CD14-positive monocyte (primary cell): ENCODE results near the gene ALAD. TPM values are rescaled to one million over a fixed set of nuclear protein-coding genes. Genes with fewer than 3 reads are reported as not detected.

ENCODE experiments used
- DNase-seq, 3 donors: peaks; one replicate each; pipeline ENCODE4 v3.0.0-alpha.2; 2011 to 2022
- H2AFZ ChIP-seq: 2 replicates; pipeline ENCODE4 v1.6.0; 2012; ENCODE audit warnings: mild to moderate bottlenecking, low read depth, low read length, inconsistent platforms; ENCODE audit not compliant: insufficient read depth, poor library complexity, severe bottlenecking
- H3K27ac ChIP-seq, 2 donors: 1 replicate in 1 of 2; 2 replicates in 1 of 2; pipeline ENCODE4 v1.5.1; 2012 to 2013; ENCODE audit warnings: low read length in 2 of 2, control low read depth in 1 of 2, inconsistent platforms in 1 of 2, low read depth in 1 of 2, mild to moderate bottlenecking in 1 of 2
- H3K27me3 ChIP-seq, 2 donors: one replicate each; pipeline versions ENCODE4 v1.6.0 to v1.6.1; 2011 to 2013; ENCODE audit warnings: low read length in 2 of 2; ENCODE audit not compliant: control insufficient read depth in 2 of 2, insufficient read depth in 2 of 2
- H3K36me3 ChIP-seq, 2 donors: replicated peaks in 1 of 2; 1 replicate in 1 of 2; 2 replicates in 1 of 2; pipeline versions ENCODE4 v1.5.1 to v1.6.1; 2012 to 2013; ENCODE audit warnings: low read length in 2 of 2, control low read depth in 1 of 2, inconsistent platforms in 1 of 2, mild to moderate bottlenecking in 1 of 2; ENCODE audit not compliant: insufficient read depth in 2 of 2, control insufficient read depth in 1 of 2
- H3K4me1 ChIP-seq, 2 donors: 1 replicate in 1 of 2; 2 replicates in 1 of 2; pipeline versions ENCODE4 v1.5.1 to v1.6.1; 2012 to 2013; ENCODE audit warnings: low read length in 2 of 2, control low read depth in 1 of 2, inconsistent platforms in 1 of 2, mild to moderate bottlenecking in 1 of 2, moderate library complexity in 1 of 2; ENCODE audit not compliant: insufficient read depth in 2 of 2, control insufficient read depth in 1 of 2
- H3K4me2 ChIP-seq: replicated peaks from 2 replicates; pipeline ENCODE3; 2012; ENCODE audit warnings: low read length, moderate library complexity, mild to moderate bottlenecking; ENCODE audit not compliant: poor library complexity, severe bottlenecking; ENCODE audit errors: extremely low read depth
- H3K4me3 ChIP-seq, 3 experiments: fragments of 200-600 bp in 1 of 3; sonication (generic) in 1 of 3; replicated peaks in 1 of 3; 1 replicate in 2 of 3; 2 replicates in 1 of 3; pipeline ENCODE4 v1.5.1; 2011 to 2013; ENCODE audit warnings: low read length in 3 of 3, mild to moderate bottlenecking in 3 of 3, control low read depth in 2 of 3, low read depth in 2 of 3, inconsistent platforms in 1 of 3, moderate library complexity in 1 of 3
- H3K79me2 ChIP-seq: 2 replicates; pipeline ENCODE4 v1.6.0; 2012; ENCODE audit warnings: mild to moderate bottlenecking, control low read depth, inconsistent platforms, low read length, moderate library complexity; ENCODE audit not compliant: insufficient read depth
- H3K9ac ChIP-seq: 2 replicates; pipeline ENCODE4 v1.6.0; 2017; ENCODE audit warnings: low read length, mild to moderate bottlenecking; ENCODE audit not compliant: insufficient read depth, poor library complexity, severe bottlenecking
- H3K9me3 ChIP-seq, 2 donors: replicated peaks in 1 of 2; 1 replicate in 1 of 2; 2 replicates in 1 of 2; pipeline versions ENCODE4 v1.5.1 to v1.6.1; 2012 to 2013; ENCODE audit warnings: low read length in 2 of 2, control low read depth in 1 of 2; ENCODE audit not compliant: control insufficient read depth in 1 of 2, insufficient read depth in 1 of 2
- H4K20me1 ChIP-seq: 2 replicates; pipeline ENCODE4 v1.6.0; 2012; ENCODE audit warnings: mild to moderate bottlenecking, low read length, control low read depth, moderate library complexity; ENCODE audit not compliant: insufficient read depth
- H3K27ac Mint-ChIP-seq, 7 donors: one replicate each; pipeline ENCODE4 v1.8.0; 2020; ENCODE audit warnings: mild to moderate bottlenecking in 7 of 7, mixed read lengths in 7 of 7, moderate library complexity in 6 of 7, inconsistent platforms in 2 of 7
- H3K27me3 Mint-ChIP-seq, 3 donors: one replicate each; pipeline ENCODE4 v1.8.0; 2021 to 2022; ENCODE audit warnings: low read depth in 3 of 3, mild to moderate bottlenecking in 3 of 3, mixed read lengths in 3 of 3, moderate library complexity in 3 of 3, inconsistent platforms in 1 of 3
- H3K36me3 Mint-ChIP-seq, 2 donors: one replicate each; pipeline ENCODE4 v1.8.0; 2020; ENCODE audit warnings: mixed read lengths in 2 of 2, inconsistent platforms in 1 of 2, mild to moderate bottlenecking in 1 of 2
- H3K4me1 Mint-ChIP-seq: one replicate; pipeline ENCODE4 v1.8.0; 2020; ENCODE audit warnings: mild to moderate bottlenecking, mixed read lengths
- H3K4me3 Mint-ChIP-seq, 2 donors: one replicate each; pipeline ENCODE4 v1.8.0; 2020; ENCODE audit warnings: mild to moderate bottlenecking in 2 of 2, mixed read lengths in 2 of 2, moderate library complexity in 1 of 2
- H3K9me3 Mint-ChIP-seq, 7 donors: one replicate each; pipeline ENCODE4 v1.8.0; 2020 to 2022; ENCODE audit warnings: mixed read lengths in 7 of 7, mild to moderate bottlenecking in 6 of 7, moderate library complexity in 6 of 7, inconsistent platforms in 2 of 7
- WGBS: methylation state at CpG from one replicate; pipeline ENCODE4 v1.1.5; 2013; ENCODE audit warnings: missing lambda C conversion rate; ENCODE audit not compliant: insufficient coverage; 5-methylcytosine and 5-hydroxymethylcytosine counted together
- intact Hi-C, 2 donors: fragments of 100-400 bp; cut with micrococcal nuclease; formaldehyde crosslinking; loops; one replicate each; pipeline versions ENCODE4 v1.15.0 to v1.15.1; 2023
- polyA plus RNA-seq, 3 donors: library from polyadenylated mRNA; depleted of rRNA in 1 of 3; unstranded in 2 of 3; stranded (reverse) in 1 of 3; fragments of 300-500 nt in 2 of 3; fragments of >200 nt in 1 of 3; fragmentation: Illumina TruSeq in 2 of 3; gene quantifications; 1 replicate in 2 of 3; 2 replicates in 1 of 3; pipeline ENCODE4 v1.2.3, GENCODE V29; 2012 to 2021
- TF ChIP-seq, protein P1 (sequence below): fragments of 200-600 bp; IDR thresholded peaks from one replicate; pipeline ENCODE4 v1.8.0; 2022; ENCODE audit warnings: antibody characterized with exemption, mild to moderate bottlenecking

The ALAD gene
- polyA plus RNA-seq, 3 donors, result 17.1 to 24.6 (median 20.9) TPM

GRCh38 chr9:113370806-113371325, 30.2 kb downstream of the ALAD start:
- peaks cover 6 to 9% of the 10 kb centered on the region in 2 donors for H3K4me1 ChIP-seq
- no peak overlapping the region for H3K27ac ChIP-seq
- WGBS, result 94% methylated on average over 7 of the region's 8 CpGs
- peaks cover 8 to 23% of the 10 kb centered on the region in 2 donors for H3K36me3 Mint-ChIP-seq
- no peak for DNase-seq
- H3K27ac Mint-ChIP-seq, result no peak overlapping the region
- H3K27me3 Mint-ChIP-seq, result peaks cover 0 to 1% (median 0%) of the 10 kb centered on the region in 3 donors
- peaks cover 9 to 21% of the 10 kb centered on the region in 2 donors for H3K36me3 ChIP-seq
- H3K4me2 ChIP-seq, result no peak overlapping the region
- H4K20me1 ChIP-seq, result no peaks in the 10 kb centered on the region
- H3K79me2 ChIP-seq, result no peaks in the 10 kb centered on the region
- H3K4me1 Mint-ChIP-seq, result peaks cover 13% of the 10 kb centered on the region
- intact Hi-C loops, result no loop called here
- no peaks in the 10 kb centered on the region for H3K9me3 Mint-ChIP-seq
- H2AFZ ChIP-seq, result no peak overlapping the region
- H3K27me3 ChIP-seq, result no peaks in the 10 kb centered on the region
- no peak overlapping the region for H3K4me3 ChIP-seq
- H3K9me3 ChIP-seq, result no peaks in the 10 kb centered on the region
- TF ChIP-seq, protein P1, sequence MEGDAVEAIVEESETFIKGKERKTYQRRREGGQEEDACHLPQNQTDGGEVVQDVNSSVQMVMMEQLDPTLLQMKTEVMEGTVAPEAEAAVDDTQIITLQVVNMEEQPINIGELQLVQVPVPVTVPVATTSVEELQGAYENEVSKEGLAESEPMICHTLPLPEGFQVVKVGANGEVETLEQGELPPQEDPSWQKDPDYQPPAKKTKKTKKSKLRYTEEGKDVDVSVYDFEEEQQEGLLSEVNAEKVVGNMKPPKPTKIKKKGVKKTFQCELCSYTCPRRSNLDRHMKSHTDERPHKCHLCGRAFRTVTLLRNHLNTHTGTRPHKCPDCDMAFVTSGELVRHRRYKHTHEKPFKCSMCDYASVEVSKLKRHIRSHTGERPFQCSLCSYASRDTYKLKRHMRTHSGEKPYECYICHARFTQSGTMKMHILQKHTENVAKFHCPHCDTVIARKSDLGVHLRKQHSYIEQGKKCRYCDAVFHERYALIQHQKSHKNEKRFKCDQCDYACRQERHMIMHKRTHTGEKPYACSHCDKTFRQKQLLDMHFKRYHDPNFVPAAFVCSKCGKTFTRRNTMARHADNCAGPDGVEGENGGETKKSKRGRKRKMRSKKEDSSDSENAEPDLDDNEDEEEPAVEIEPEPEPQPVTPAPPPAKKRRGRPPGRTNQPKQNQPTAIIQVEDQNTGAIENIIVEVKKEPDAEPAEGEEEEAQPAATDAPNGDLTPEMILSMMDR, result no peak
- no peak overlapping the region for H3K4me3 Mint-ChIP-seq
- H3K9ac ChIP-seq, result no peak overlapping the region

GRCh38 chr9:113369855-113370140, 31.3 kb downstream of the ALAD start:
- no peak overlapping the region for H3K4me3 Mint-ChIP-seq
- no peaks in the 10 kb centered on the region for H3K79me2 ChIP-seq
- TF ChIP-seq, protein P1, result no peak
- no peaks in the 10 kb centered on the region for H4K20me1 ChIP-seq
- no peak overlapping the region for H3K9ac ChIP-seq
- H3K4me1 Mint-ChIP-seq, result peaks cover 16% of the 10 kb centered on the region
- H3K27ac ChIP-seq, result no peak overlapping the region
- no peaks in the 10 kb centered on the region for H3K27me3 ChIP-seq
- H3K4me2 ChIP-seq, result no peak overlapping the region
- H3K9me3 Mint-ChIP-seq, result no peaks in the 10 kb centered on the region
- DNase-seq, result no peak
- 92% methylated on average over 8 of the region's 11 CpGs for WGBS
- H3K4me1 ChIP-seq, result peaks cover 11 to 16% of the 10 kb centered on the region in 2 donors
- H3K27ac Mint-ChIP-seq, result no peak overlapping the region
- no peaks in the 10 kb centered on the region for H3K9me3 ChIP-seq
- H3K36me3 ChIP-seq, result peaks cover 9 to 21% of the 10 kb centered on the region in 2 donors
- peaks cover 0 to 1% (median 0%) of the 10 kb centered on the region in 3 donors for H3K27me3 Mint-ChIP-seq
- H3K36me3 Mint-ChIP-seq, result peaks cover 8 to 20% of the 10 kb centered on the region in 2 donors
- H2AFZ ChIP-seq, result no peak overlapping the region
- intact Hi-C loops, result no loop called here
- H3K4me3 ChIP-seq, result no peak overlapping the region
